OCI-LY7 (cell line): ENCODE data around the gene ATP5F1C.
"Not testable (repeated sequence)": the region's sequence is repeated elsewhere in the genome, so short reads cannot be mapped to it uniquely, and the experiment has no call there.

Experiments used
- CTCF ChIP-seq: fragments of 200-600 bp; sonication (generic); conservative IDR thresholded peaks from 2 replicates; pipeline ENCODE4 v1.5.1; 2014; ENCODE audit warnings: mild to moderate bottlenecking, antibody characterized with exemption, low read length, moderate library complexity, mixed read lengths
- EZH2phosphoT487 ChIP-seq: fragments of 200-600 bp; sonication (generic); IDR thresholded peaks from 2 replicates; pipeline ENCODE4 v1.6.1; 2018; ENCODE audit warnings: low read depth, borderline replicate concordance, mild to moderate bottlenecking, mixed run types, antibody characterized with exemption, low read length, moderate library complexity, mixed read lengths

GRCh38 chr10:7748637-7749036 lies 39.3 kb upstream of the ATP5F1C start:
- not testable (repeated sequence) for TF ChIP-seq CTCF, EZH2phosphoT487
